ENCODE results near the gene HSD17B12. TPM values are rescaled to one million over a fixed set of nuclear protein-coding genes. Genes with fewer than 3 reads are reported as not detected.

HSD17B12 gene
- total and polyA plus RNA-seq, 9 donors, result 27.7 to 95.7 (median 57.3) TPM

- H3K36me3 ChIP-seq, result no peaks in the 10 kb centered on the region
- TF ChIP-seq POLR2A (IDR thresholded peaks at IDR 0.05), result no peak
- no peak for TF ChIP-seq EP300 (IDR thresholded peaks at IDR 0.05)
- TF ChIP-seq, protein P1, sequence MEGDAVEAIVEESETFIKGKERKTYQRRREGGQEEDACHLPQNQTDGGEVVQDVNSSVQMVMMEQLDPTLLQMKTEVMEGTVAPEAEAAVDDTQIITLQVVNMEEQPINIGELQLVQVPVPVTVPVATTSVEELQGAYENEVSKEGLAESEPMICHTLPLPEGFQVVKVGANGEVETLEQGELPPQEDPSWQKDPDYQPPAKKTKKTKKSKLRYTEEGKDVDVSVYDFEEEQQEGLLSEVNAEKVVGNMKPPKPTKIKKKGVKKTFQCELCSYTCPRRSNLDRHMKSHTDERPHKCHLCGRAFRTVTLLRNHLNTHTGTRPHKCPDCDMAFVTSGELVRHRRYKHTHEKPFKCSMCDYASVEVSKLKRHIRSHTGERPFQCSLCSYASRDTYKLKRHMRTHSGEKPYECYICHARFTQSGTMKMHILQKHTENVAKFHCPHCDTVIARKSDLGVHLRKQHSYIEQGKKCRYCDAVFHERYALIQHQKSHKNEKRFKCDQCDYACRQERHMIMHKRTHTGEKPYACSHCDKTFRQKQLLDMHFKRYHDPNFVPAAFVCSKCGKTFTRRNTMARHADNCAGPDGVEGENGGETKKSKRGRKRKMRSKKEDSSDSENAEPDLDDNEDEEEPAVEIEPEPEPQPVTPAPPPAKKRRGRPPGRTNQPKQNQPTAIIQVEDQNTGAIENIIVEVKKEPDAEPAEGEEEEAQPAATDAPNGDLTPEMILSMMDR (IDR thresholded peaks at IDR 0.05), result no peak
- peaks cover 4% of the 10 kb centered on the region for H3K4me1 ChIP-seq (ENCODE audit: insufficient read depth)
- intact Hi-C loops (cut with DNase I), result no loop called here
- WGBS, 3 donors, result 85 to 92% (median 90%) methylated on average over 2 of the region's 2 CpGs
- H3K27me3 ChIP-seq, result no peaks in the 10 kb centered on the region
- H3K9me3 ChIP-seq, result no peaks in the 10 kb centered on the region
- no peak overlapping the region for H3K4me3 ChIP-seq
- no peak overlapping the region for H3K27ac ChIP-seq
- no peak for DNase-seq
Measured at GRCh38 chr11:43694477-43694876, 13.9 kb downstream of the HSD17B12 start.

DNA sequence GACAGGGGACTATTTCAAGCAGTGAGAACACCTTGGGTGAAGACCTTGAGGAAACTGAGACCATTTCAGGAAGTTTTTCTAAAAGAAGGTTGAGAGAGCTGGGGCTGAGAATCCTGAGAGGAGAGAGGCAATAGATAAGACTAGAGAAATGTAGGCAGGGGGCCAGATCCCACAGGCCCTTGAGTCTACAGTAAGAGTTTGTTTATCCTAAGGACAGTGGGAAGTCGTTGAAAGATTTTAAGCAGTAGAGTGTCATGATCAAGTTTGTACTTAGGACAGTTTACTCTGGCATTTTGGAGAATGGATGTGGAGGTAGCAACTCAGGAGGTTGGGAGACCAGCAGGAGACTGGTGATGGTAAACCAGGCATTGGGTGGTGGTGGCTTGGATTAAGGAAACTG, 17.1 kb downstream of the HSD17B12 start:
- H3K9me3 ChIP-seq, result no peaks in the 10 kb centered on the region
- no peak overlapping the region for H3K27ac ChIP-seq
- H3K4me3 ChIP-seq, result no peak overlapping the region
- WGBS, 3 donors, result 8 to 41% (median 20%) methylated on average over 1 of the region's 1 CpG
- peaks cover 4% of the 10 kb centered on the region for H3K4me1 ChIP-seq (ENCODE audit: insufficient read depth)
- no peaks in the 10 kb centered on the region for H3K36me3 ChIP-seq
- TF ChIP-seq, protein P1 (IDR thresholded peaks at IDR 0.05), result no peak
- TF ChIP-seq EP300 (IDR thresholded peaks at IDR 0.05), result no peak
- TF ChIP-seq POLR2A (IDR thresholded peaks at IDR 0.05), result no peak
- intact Hi-C loops (cut with DNase I), result no loop called here
- DNase-seq, result no peak
- H3K27me3 ChIP-seq, result no peaks in the 10 kb centered on the region

DNA sequence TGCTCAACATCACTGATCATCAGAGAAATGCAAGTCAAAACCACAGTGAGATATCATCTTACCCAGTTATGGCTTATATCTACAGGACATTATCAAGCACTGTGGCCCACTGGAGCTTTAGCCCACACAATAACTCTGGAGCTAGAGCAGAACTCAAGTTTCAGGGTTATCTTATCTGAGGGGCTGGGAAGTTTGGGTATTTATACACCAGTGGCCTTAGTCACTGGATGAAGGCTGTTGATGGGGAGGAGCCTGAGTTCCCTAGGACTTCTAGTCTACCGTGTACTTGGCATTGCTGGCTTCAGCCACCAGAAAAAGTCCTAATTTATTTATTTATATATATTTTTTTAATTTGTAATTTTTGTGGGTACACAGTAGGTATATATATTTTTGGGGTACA, 19.3 kb downstream of the HSD17B12 start:
- 97% methylated on average over 1 of the region's 1 CpG for WGBS, 3 donors
- no peak for DNase-seq

DNA sequence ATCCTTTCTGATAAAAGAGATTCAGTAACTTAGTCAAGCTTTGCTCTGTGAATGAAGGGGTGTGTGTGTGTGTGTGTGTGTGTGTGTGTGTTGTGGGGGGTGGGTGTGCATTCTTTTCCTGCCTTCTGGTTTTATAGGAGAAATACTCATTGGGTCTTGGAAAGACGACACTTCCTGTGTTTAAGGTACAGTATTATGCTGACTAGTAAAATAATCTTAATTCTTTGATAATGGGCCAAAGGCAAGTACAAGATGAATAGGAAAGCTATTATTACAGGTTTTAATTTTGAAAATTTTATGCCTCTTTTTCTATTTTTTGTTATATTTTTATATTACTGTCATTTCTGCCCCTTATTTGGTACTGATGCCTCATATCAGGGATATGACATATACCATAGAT, 26.1 kb downstream of the HSD17B12 start:
- WGBS, 3 donors, result 74 to 86% (median 74%) methylated on average over 1 of the region's 1 CpG
- H3K4me1 ChIP-seq (ENCODE audit: insufficient read depth), result no peaks in the 10 kb centered on the region
- H3K9me3 ChIP-seq, result no peaks in the 10 kb centered on the region
- TF ChIP-seq POLR2A (IDR thresholded peaks at IDR 0.05) (no peak), EP300 (IDR thresholded peaks at IDR 0.05) (no peak)
- TF ChIP-seq, protein P1 (IDR thresholded peaks at IDR 0.05), result no peak
- no peaks in the 10 kb centered on the region for H3K27me3 ChIP-seq
- no peak for DNase-seq
- intact Hi-C loops (cut with DNase I), result no loop called here
- no peaks in the 10 kb centered on the region for H3K36me3 ChIP-seq
- H3K4me3 ChIP-seq, result no peak overlapping the region
- H3K27ac ChIP-seq, result no peak overlapping the region

More for the DNA sequence above, 19.3 kb downstream of the HSD17B12 start:
- no peak for TF ChIP-seq POLR2A (IDR thresholded peaks at IDR 0.05)
- no peak for TF ChIP-seq EP300 (IDR thresholded peaks at IDR 0.05)
- TF ChIP-seq, protein P1 (IDR thresholded peaks at IDR 0.05), result no peak
- intact Hi-C loops (cut with DNase I), result no loop called here
- Histone ChIP-seq H3K9me3 (no peaks in the 10 kb centered on the region), H3K4me3 (no peak overlapping the region), H3K4me1 (ENCODE audit: insufficient read depth) (peaks cover 3% of the 10 kb centered on the region), H3K27me3 (no peaks in the 10 kb centered on the region), H3K27ac (no peak overlapping the region), H3K36me3 (no peaks in the 10 kb centered on the region)

All from ovary (tissue), 9 donors.